GM18517 (cell line): Measurements from ENCODE around the gene TMEM258.

Experiments
- ATAC-seq: cut with Tn5 transposase; IDR thresholded peaks from one replicate; pipeline ENCODE4 v1.9.1; 2021; ENCODE audit warnings: mild to moderate bottlenecking, moderate library complexity; ENCODE audit not compliant: unreplicated experiment

Gene TMEM258

GRCh38 chr11:61762223-61762615 lies 30.2 kb downstream of the TMEM258 start:
- no peak for ATAC-seq

GRCh38 chr11:61761440-61762222 lies 30.8 kb downstream of the TMEM258 start:
- ATAC-seq: no peak

GRCh38 chr11:61760946-61761345 lies 31.5 kb downstream of the TMEM258 start:
- ATAC-seq: no peak

GRCh38 chr11:61757213-61757862 lies 35.1 kb downstream of the TMEM258 start:
- no peak for ATAC-seq

GRCh38 chr11:61756452-61757212 lies 35.8 kb downstream of the TMEM258 start:
- ATAC-seq: peak; percentile 60

- ATAC-seq: no peak
Measured at GRCh38 chr11:61756147-61756451, 36.3 kb downstream of the TMEM258 start.

GRCh38 chr11:61754534-61755482 lies 37.6 kb downstream of the TMEM258 start:
- ATAC-seq: no peak

- no peak for ATAC-seq
Measured at GRCh38 chr11:61753672-61754071, 38.7 kb downstream of the TMEM258 start.

GRCh38 chr11:61752925-61753521 lies 39.4 kb downstream of the TMEM258 start:
- ATAC-seq: no peak

- ATAC-seq: no peak
Measured at GRCh38 chr11:61752117-61752924, 40.1 kb downstream of the TMEM258 start, which contains the start of gene MYRF. MYRF (plus strand) TSS chr11:61752636; CDS start chr11:61752745, 109 bp downstream.

GRCh38 chr11:61751384-61751783 lies 41.0 kb downstream of the TMEM258 start:
- no peak for ATAC-seq

- ATAC-seq: no peak
Measured at GRCh38 chr11:61750631-61751273, 41.6 kb downstream of the TMEM258 start.

- ATAC-seq: no peak
Measured at GRCh38 chr11:61749591-61750217, 42.7 kb downstream of the TMEM258 start.

- ATAC-seq: no peak
Measured at GRCh38 chr11:61747967-61748285, 44.5 kb downstream of the TMEM258 start.

GRCh38 chr11:61747192-61747966 lies 45.0 kb downstream of the TMEM258 start:
- no peak for ATAC-seq

GRCh38 chr11:61746442-61747191 lies 45.8 kb downstream of the TMEM258 start:
- ATAC-seq: no peak

GRCh38 chr11:61745781-61746441 lies 46.5 kb downstream of the TMEM258 start:
- ATAC-seq: no peak
